Naive thymus-derived CD4-positive, alpha-beta T cell (primary cell): ENCODE results near the gene STIM1. TPM values are rescaled to one million over a fixed set of nuclear protein-coding genes. Genes with fewer than 3 reads are reported as not detected.
"Not testable (repeated sequence)": the region's sequence is repeated elsewhere in the genome, so short reads cannot be mapped to it uniquely, and the experiment has no call there.

Experiments
- ATAC-seq: fragments of 150-1000 bp; cut with Tn5 transposase; 2 replicates; pipeline ENCODE4 v1.10.0; 2021; ENCODE audit warnings: mild to moderate bottlenecking, moderate library complexity
- CTCF ChIA-PET: fragments of 350-600 bp; sonication (Branson Sonifier 250); formaldehyde crosslinking; loops from one replicate; lab custom pipeline; 2021; ENCODE audit warnings: antibody characterized with exemption; lab: Charles Lee
- POLR2A ChIA-PET: fragments of 350-600 bp; sonication (Branson Sonifier 250); formaldehyde crosslinking; loops from one replicate; lab custom pipeline; 2021; ENCODE audit warnings: antibody characterized with exemption, inconsistent platforms; lab: Charles Lee
- DNase-seq, 9 donors: peaks; one replicate each; pipeline versions ENCODE4 v3.0.0 to v3.0.0-alpha.2; 2020 to 2022; ENCODE audit warnings: mixed read lengths in 1 of 9
- H3K27ac ChIP-seq: one replicate; pipeline ENCODE4 v1.7.0; 2013; ENCODE audit warnings: mild to moderate bottlenecking, low read depth, low read length, moderate library complexity
- H3K27me3 ChIP-seq, 2 donors: one replicate each; pipeline ENCODE4 v1.7.0; 2013; ENCODE audit warnings: low read length in 2 of 2, mild to moderate bottlenecking in 2 of 2, moderate library complexity in 2 of 2; ENCODE audit not compliant: control insufficient read depth in 2 of 2, insufficient read depth in 2 of 2
- H3K36me3 ChIP-seq, 3 experiments: 1 replicate in 2 of 3; 2 replicates in 1 of 3; pipeline ENCODE4 v1.7.0; 2013; ENCODE audit warnings: low read length in 3 of 3, mild to moderate bottlenecking in 3 of 3, moderate library complexity in 1 of 3; ENCODE audit not compliant: insufficient read depth in 3 of 3, control insufficient read depth in 2 of 3
- H3K4me1 ChIP-seq, 2 donors: one replicate each; pipeline ENCODE4 v1.7.0; 2013; ENCODE audit warnings: low read length in 2 of 2, mild to moderate bottlenecking in 2 of 2, moderate library complexity in 1 of 2; ENCODE audit not compliant: control insufficient read depth in 2 of 2, insufficient read depth in 2 of 2
- H3K4me3 ChIP-seq: 2 replicates; pipeline ENCODE4 v1.7.0; 2013; ENCODE audit warnings: mild to moderate bottlenecking, low read length
- H3K9me3 ChIP-seq, 3 experiments: 1 replicate in 2 of 3; 2 replicates in 1 of 3; pipeline ENCODE4 v1.7.0; 2013; ENCODE audit warnings: low read length in 3 of 3; ENCODE audit not compliant: control insufficient read depth in 2 of 3
- H3K27ac Mint-ChIP-seq, 9 donors: one replicate each; pipeline ENCODE4 v1.8.0; 2020 to 2022; ENCODE audit warnings: mixed read lengths in 9 of 9, mild to moderate bottlenecking in 8 of 9, moderate library complexity in 5 of 9, inconsistent platforms in 2 of 9
- H3K27me3 Mint-ChIP-seq, 5 donors: one replicate each; pipeline ENCODE4 v1.8.0; 2021 to 2022; ENCODE audit warnings: mixed read lengths in 5 of 5, mild to moderate bottlenecking in 1 of 5
- H3K36me3 Mint-ChIP-seq, 5 donors: one replicate each; pipeline ENCODE4 v1.8.0; 2020 to 2022; ENCODE audit warnings: mixed read lengths in 5 of 5, mild to moderate bottlenecking in 3 of 5, inconsistent platforms in 1 of 5
- H3K4me1 Mint-ChIP-seq, 7 donors: one replicate each; pipeline ENCODE4 v1.8.0; 2020 to 2022; ENCODE audit warnings: mixed read lengths in 7 of 7, mild to moderate bottlenecking in 3 of 7, inconsistent platforms in 1 of 7
- H3K4me3 Mint-ChIP-seq, 10 donors: one replicate each; pipeline ENCODE4 v1.8.0; 2020 to 2022; ENCODE audit warnings: mild to moderate bottlenecking in 10 of 10, mixed read lengths in 10 of 10, moderate library complexity in 6 of 10, inconsistent platforms in 2 of 10
- H3K9me3 Mint-ChIP-seq, 11 donors: one replicate each; pipeline ENCODE4 v1.8.0; 2020 to 2022; ENCODE audit warnings: mixed read lengths in 11 of 11, mild to moderate bottlenecking in 4 of 11, inconsistent platforms in 1 of 11, moderate library complexity in 1 of 11
- intact Hi-C, 2 donors: fragments of 100-400 bp; cut with micrococcal nuclease; formaldehyde crosslinking; loops; one replicate each; pipeline ENCODE4 v1.15.1; 2023
- polyA plus RNA-seq, 2 donors: library from polyadenylated mRNA; unstranded; fragments of 300-500 nt; fragmentation: Illumina TruSeq; gene quantifications; one replicate each; pipeline ENCODE4 v1.2.3, GENCODE V29; 2021
- total RNA-seq, 6 experiments: library from RNA in 5 of 6; stranded (reverse) in 5 of 6; gene quantifications; 1 replicate in 5 of 6; 2 replicates in 1 of 6; pipeline ENCODE4 v1.2.3 and lab custom pipeline; 2021 to 2026

Gene STIM1
- total and polyA plus RNA-seq, 7 experiments from 2014 or later: 38.4 to 117 (median 99.0) TPM

DNA sequence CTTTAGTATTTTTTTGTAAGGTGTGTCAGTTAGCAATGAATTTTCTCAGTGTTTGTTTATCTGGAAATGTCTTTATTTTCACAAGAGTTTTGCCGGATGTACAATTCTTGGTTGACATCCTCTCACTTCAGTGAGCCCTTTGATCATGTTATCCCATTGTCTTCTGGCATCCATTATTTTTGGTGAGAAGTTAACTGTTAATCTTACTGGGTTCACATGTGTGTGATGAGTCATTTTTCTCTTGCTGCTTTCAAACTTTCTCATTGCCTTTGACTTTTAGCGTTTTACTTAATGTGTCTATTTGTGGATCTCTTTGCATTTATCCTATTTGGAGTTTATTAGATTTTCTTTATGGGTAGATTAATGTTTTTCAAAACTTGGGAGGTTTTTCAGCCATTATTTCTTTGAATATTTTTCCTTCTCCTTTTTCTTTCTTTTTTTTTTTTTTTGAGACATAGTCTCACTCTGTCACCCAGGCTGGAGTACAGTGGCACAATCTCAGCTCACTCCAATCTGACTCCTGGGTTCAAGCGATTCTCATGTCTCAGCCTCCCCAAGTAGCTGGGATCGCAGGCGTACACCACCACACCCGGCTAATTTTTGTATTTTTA lies 138.7 kb downstream of the STIM1 start:
- Histone ChIP-seq H3K27ac (no peak overlapping the region), H3K9me3 (peaks cover 0 to 11% (median 0%) of the 10 kb centered on the region in 3 experiments), H3K27me3 (no peaks in the 10 kb centered on the region), H3K4me1 (peaks cover 18 to 19% of the 10 kb centered on the region in 2 donors), H3K36me3 (no peaks in the 10 kb centered on the region), H3K4me3 (no peak overlapping the region)
- H3K4me1 Mint-ChIP-seq: peaks cover 38 to 87% (median 73%) of the 10 kb centered on the region in 7 donors
- peak overlapping the region in 5 of 10 donors; percentile 27 to 55 (median 45) for H3K4me3 Mint-ChIP-seq
- H3K27ac Mint-ChIP-seq: peak overlapping the region in 5 of 9 donors; percentile 48 to 68 (median 56)
- POLR2A ChIA-PET: interaction anchor here (0.9 kb wide), 1 partner anchor 135 kb away, joined by 3 read pairs; no protein-coding TSS in a partner anchor
- peaks cover 3 to 29% (median 15%) of the 10 kb centered on the region in 11 donors for H3K9me3 Mint-ChIP-seq
- H3K36me3 Mint-ChIP-seq: peaks cover 8 to 65% (median 43%) of the 10 kb centered on the region in 5 donors
- DNase-seq: peak in 2 of 9 donors; percentile 20 to 26
- ATAC-seq: peak; percentile 45
- H3K27me3 Mint-ChIP-seq: no peaks in the 10 kb centered on the region
- CTCF ChIA-PET: interaction anchor here (0.8 to 1.3 kb wide), 2 partner anchors 78 to 139 kb away, joined by 3 to 5 read pairs; partner anchors contain the start of gene STIM1
- intact Hi-C loops: no loop called here

GRCh38 chr11:3995307-3995706 lies 139.8 kb downstream of the STIM1 start:
- Histone ChIP-seq H3K9me3 (peaks cover 0 to 11% (median 0%) of the 10 kb centered on the region in 3 experiments), H3K4me3 (no peak overlapping the region), H3K27ac (no peak overlapping the region), H3K4me1 (peaks cover 7 to 14% of the 10 kb centered on the region in 2 donors), H3K36me3 (no peaks in the 10 kb centered on the region), H3K27me3 (no peaks in the 10 kb centered on the region)
- intact Hi-C loops: no loop called here
- ATAC-seq (no peak), DNase-seq (no peak)
- POLR2A ChIA-PET: interaction anchor here (0.9 kb wide), 1 partner anchor 136 kb away, joined by 3 read pairs; no protein-coding TSS in a partner anchor
- Mint-ChIP-seq H3K4me3 (peak overlapping the region in 4 of 10 donors; percentile 17 to 69 (median 36)), H3K9me3 (peaks cover 3 to 29% (median 16%) of the 10 kb centered on the region in 11 donors), H3K27me3 (no peaks in the 10 kb centered on the region), H3K27ac (peak overlapping the region in 3 of 9 donors; percentile 12 to 52 (median 28)), H3K4me1 (peaks cover 32 to 80% (median 68%) of the 10 kb centered on the region in 7 donors), H3K36me3 (peaks cover 8 to 62% (median 43%) of the 10 kb centered on the region in 5 donors)
- CTCF ChIA-PET: interaction anchor here (1.3 kb wide), 1 partner anchor 77 kb away, joined by 5 read pairs; no protein-coding TSS in a partner anchor

DNA sequence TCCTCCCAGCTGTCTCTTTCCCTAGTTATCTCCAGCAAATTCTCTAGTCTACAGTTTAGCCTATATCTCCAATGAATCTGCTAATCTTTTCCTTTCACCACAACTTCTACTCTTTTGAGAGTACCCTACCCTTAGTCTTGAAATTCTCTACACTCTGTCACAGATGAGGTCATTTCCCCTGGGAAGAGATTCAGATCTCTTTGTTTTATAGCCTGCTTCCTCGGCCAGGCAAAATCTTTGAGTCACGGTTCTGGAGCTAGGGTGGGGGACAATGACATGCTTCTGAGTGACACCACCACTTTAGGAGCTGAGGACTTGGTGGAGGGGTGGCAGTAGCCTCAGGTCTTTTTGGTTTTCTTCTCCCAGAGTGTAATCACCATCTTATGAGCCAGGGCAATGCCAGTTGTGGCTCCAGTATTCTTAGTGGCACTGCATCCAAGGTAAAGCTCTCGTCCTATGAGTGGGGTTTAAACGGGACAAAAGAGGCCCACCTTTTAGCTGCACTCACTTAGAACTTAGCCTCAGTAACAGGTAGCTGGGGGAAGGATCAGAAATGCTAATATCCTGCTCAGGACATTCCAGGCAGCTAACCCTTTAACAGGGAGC lies 140.6 kb downstream of the STIM1 start:
- POLR2A ChIA-PET: interaction anchor here (1.0 kb wide), 1 partner anchor 141 kb away, joined by 4 read pairs; the partner anchor contains the start of gene STIM1
- peaks cover 4 to 14% of the 10 kb centered on the region in 2 donors for H3K4me1 ChIP-seq
- no peak overlapping the region for H3K4me3 ChIP-seq
- peak overlapping the region in 4 of 9 donors; percentile 25 to 83 (median 72) for H3K27ac Mint-ChIP-seq
- peaks cover 26 to 72% (median 61%) of the 10 kb centered on the region in 7 donors for H3K4me1 Mint-ChIP-seq
- no peak overlapping the region for H3K27ac ChIP-seq
- peak overlapping the region in 8 of 10 donors; percentile 2 to 50 (median 20) for H3K4me3 Mint-ChIP-seq
- no peak for DNase-seq
- H3K27me3 ChIP-seq: no peaks in the 10 kb centered on the region
- peaks cover 8 to 59% (median 43%) of the 10 kb centered on the region in 5 donors for H3K36me3 Mint-ChIP-seq
- no peaks in the 10 kb centered on the region for H3K27me3 Mint-ChIP-seq
- H3K9me3 Mint-ChIP-seq: peaks cover 4 to 29% (median 16%) of the 10 kb centered on the region in 11 donors
- ATAC-seq: no peak
- CTCF ChIA-PET: interaction anchor here (0.7 to 1.0 kb wide), 3 partner anchors 10 to 49 kb away, joined by 3 to 5 read pairs (median 4); no protein-coding TSS in a partner anchor
- no peaks in the 10 kb centered on the region for H3K36me3 ChIP-seq
- intact Hi-C loops: no loop called here
- H3K9me3 ChIP-seq: peaks cover 0 to 11% (median 0%) of the 10 kb centered on the region in 3 experiments

DNA sequence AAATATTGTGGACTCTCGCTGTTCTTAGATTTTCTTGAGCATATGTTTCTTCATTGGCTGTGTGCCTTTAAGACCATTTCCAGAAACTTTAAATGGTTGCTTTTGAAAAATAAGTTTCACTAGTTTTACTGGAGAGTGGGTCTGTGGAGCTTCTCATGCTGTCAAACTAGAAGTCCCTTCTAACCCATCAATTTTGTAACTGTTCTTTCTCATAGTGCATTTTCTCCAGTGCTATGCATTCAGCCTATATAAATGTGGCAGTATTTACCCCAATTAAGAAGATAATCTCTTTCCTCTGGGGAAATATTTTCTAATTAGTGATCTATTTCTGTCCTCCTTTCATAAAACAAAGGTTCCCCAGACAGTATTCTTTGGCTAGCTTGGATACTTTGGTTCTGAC lies 141.2 kb downstream of the STIM1 start:
- intact Hi-C loops: no loop called here
- H3K27me3 ChIP-seq: no peaks in the 10 kb centered on the region
- peaks cover 0 to 11% (median 0%) of the 10 kb centered on the region in 3 experiments for H3K9me3 ChIP-seq
- no peak overlapping the region for H3K27ac ChIP-seq
- no peaks in the 10 kb centered on the region for H3K27me3 Mint-ChIP-seq
- H3K9me3 Mint-ChIP-seq: peaks cover 4 to 29% (median 16%) of the 10 kb centered on the region in 11 donors
- no peak for DNase-seq
- POLR2A ChIA-PET: interaction anchor here (1.0 kb wide), 1 partner anchor 142 kb away, joined by 4 read pairs; the partner anchor contains the start of gene STIM1
- CTCF ChIA-PET: interaction anchor here (0.7 to 1.7 kb wide), 4 partner anchors 11 to 76 kb away, joined by 3 to 5 read pairs (median 4); no protein-coding TSS in a partner anchor
- H3K36me3 Mint-ChIP-seq: peaks cover 8 to 59% (median 43%) of the 10 kb centered on the region in 5 donors
- H3K4me1 Mint-ChIP-seq: peaks cover 26 to 68% (median 57%) of the 10 kb centered on the region in 7 donors
- H3K4me3 ChIP-seq: no peak overlapping the region
- H3K27ac Mint-ChIP-seq: peak overlapping the region in 2 of 9 donors; percentile 6 to 46
- H3K36me3 ChIP-seq: no peaks in the 10 kb centered on the region
- peak overlapping the region in 1 of 10 donors; percentile 22 for H3K4me3 Mint-ChIP-seq
- no peak for ATAC-seq
- peaks cover 4 to 14% of the 10 kb centered on the region in 2 donors for H3K4me1 ChIP-seq

DNA sequence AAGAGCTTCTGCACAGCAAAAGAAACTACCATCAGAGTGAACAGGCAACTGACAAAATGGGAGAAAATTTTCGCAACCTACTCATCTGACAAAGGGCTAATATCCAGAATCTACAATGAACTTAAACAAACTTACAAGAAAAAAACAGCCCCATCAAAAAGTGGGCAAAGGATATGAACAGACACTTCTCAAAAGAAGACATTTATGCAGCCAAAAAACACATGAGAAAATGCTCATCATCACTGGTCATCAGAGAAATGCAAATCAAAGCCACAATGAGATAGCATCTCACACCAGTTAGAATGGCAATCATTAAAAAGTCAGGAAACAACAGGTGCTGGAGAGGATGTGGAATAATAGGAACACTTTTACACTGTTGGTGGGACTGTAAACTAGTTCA lies 149.3 kb downstream of the STIM1 start:
- H3K4me3 Mint-ChIP-seq, DNase-seq, POLR2A ChIA-PET, H3K27me3 Mint-ChIP-seq, H3K27ac Mint-ChIP-seq, H3K9me3 ChIP-seq, ATAC-seq, H3K27ac ChIP-seq, H3K9me3 Mint-ChIP-seq, H3K4me3 ChIP-seq, H3K36me3 ChIP-seq, CTCF ChIA-PET, intact Hi-C loops, H3K27me3 ChIP-seq: not testable (repeated sequence)
- Mint-ChIP-seq H3K36me3 (peaks cover 0 to 16% (median 0%) of the 10 kb centered on the region in 5 donors), H3K4me1 (peaks cover 15 to 35% (median 21%) of the 10 kb centered on the region in 7 donors)
- H3K4me1 ChIP-seq: peaks cover 11 to 14% of the 10 kb centered on the region in 2 donors
